PFSK-1 (cell line): Measurements from ENCODE around the gene LSM14A.

Source experiments
- FOXP2 ChIP-seq: optimal IDR thresholded peaks from 2 replicates; pipeline ENCODE3; 2011; ENCODE audit warnings: borderline replicate concordance, control low read depth, inconsistent platforms; ENCODE audit not compliant: insufficient read depth; ENCODE audit errors: extremely low read length, extremely low read depth
- POLR2AphosphoS5 ChIP-seq: IDR thresholded peaks from 2 replicates; pipeline ENCODE4 v1.6.1; 2012; ENCODE audit warnings: low read depth, mild to moderate bottlenecking, control low read depth, low read length, moderate library complexity
- REST ChIP-seq, 2 experiments: IDR thresholded peaks; 2 replicates each; pipeline versions ENCODE4 v1.6.1 to v1.8.0; 2011 to 2012; ENCODE audit warnings: low read depth in 2 of 2, low read length in 2 of 2, control low read depth in 1 of 2, inconsistent platforms in 1 of 2, mild to moderate bottlenecking in 1 of 2, moderate library complexity in 1 of 2; ENCODE audit not compliant: insufficient read depth in 1 of 2
- SIN3A ChIP-seq: IDR thresholded peaks from 2 replicates; pipeline ENCODE4 v1.6.1; 2012; ENCODE audit warnings: mild to moderate bottlenecking, low read length, moderate library complexity, borderline replicate concordance; ENCODE audit not compliant: insufficient read depth
- TAF1 ChIP-seq: IDR thresholded peaks from 2 replicates; pipeline ENCODE4 v1.6.1; 2012; ENCODE audit warnings: low read length, control low read depth, borderline replicate concordance; ENCODE audit not compliant: insufficient read depth

Gene LSM14A

DNA sequence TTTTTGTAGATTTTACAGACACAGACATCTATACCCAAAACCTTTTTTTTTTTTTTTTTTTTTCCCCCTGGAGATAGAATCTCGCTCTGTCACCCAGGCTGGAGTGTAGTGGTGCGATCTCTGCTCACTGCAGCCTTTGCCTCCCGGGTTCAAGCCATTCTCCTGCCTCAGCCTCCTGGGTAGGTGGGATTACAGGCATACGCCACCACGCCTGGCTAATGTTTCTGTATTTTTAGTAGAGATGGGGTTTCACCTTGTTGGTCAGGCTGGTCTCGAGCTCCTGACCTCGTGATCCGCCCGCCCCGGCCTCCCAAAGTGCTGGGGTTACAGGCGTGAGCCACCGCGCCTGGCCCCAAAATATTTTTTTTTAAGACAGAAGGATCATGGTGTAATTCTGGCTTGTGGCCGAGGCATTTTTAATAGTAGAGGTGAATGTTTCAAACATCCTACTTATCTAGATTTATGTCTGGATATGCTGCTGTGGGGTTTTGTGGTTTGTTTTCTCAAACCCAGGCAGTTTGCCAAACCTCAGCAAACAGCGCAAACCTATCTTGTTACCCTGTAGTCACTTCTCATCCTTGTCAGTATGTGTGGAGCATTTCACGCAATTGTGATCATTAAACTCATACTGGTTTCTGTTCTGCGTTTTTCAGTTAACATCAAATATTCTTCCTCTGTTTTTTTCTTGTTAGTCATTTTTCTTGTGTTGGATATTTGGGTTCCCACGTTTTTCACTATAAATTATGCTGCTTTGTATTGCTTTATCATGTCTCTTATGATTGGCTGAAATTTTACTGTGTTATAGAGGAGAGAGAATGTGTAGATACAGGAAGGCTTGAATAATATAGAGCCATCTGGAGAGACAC lies 45.9 kb downstream of the LSM14A start:
- no peak for TF ChIP-seq FOXP2
- no peak for TF ChIP-seq POLR2AphosphoS5
- no peak for TF ChIP-seq REST (IDR thresholded peaks at IDR 0.05; ENCODE audit: insufficient read depth in 1 of 2, low read depth in 2 of 2, low read length in 2 of 2)
- TF ChIP-seq TAF1: no peak
- no peak for TF ChIP-seq SIN3A

DNA sequence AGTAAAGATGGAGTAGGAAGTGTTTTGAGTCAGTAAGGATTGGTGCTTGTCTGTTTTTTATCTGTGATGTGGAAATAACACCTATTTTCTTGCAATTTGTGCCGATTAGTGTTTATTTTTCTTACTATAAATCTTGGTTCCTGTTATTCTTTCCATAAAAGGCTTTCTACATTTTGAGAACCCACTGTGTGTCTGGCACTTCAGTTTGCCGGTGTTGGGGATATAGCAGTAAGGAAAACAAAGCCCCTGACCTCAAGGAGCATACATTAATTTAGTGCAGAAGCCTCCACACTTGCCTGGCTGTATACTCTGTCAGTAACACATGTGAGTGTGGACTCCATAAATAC lies 46.5 kb downstream of the LSM14A start:
- TF ChIP-seq FOXP2 (no peak), TAF1 (no peak), SIN3A (no peak), POLR2AphosphoS5 (no peak), REST (IDR thresholded peaks at IDR 0.05; ENCODE audit: insufficient read depth in 1 of 2, low read depth in 2 of 2, low read length in 2 of 2) (no peak)

GRCh38 chr19:34220472-34221063 lies 48.3 kb downstream of the LSM14A start:
- no peak for TF ChIP-seq FOXP2
- TF ChIP-seq REST (IDR thresholded peaks at IDR 0.05; ENCODE audit: insufficient read depth in 1 of 2, low read depth in 2 of 2, low read length in 2 of 2): no peak
- no peak for TF ChIP-seq POLR2AphosphoS5
- TF ChIP-seq SIN3A: no peak
- no peak for TF ChIP-seq TAF1

GRCh38 chr19:34222386-34222785 lies 50.1 kb downstream of the LSM14A start:
- no peak for TF ChIP-seq POLR2AphosphoS5
- no peak for TF ChIP-seq TAF1
- no peak for TF ChIP-seq SIN3A
- TF ChIP-seq REST (IDR thresholded peaks at IDR 0.05; ENCODE audit: insufficient read depth in 1 of 2, low read depth in 2 of 2, low read length in 2 of 2): no peak
- no peak for TF ChIP-seq FOXP2
